ENCODE data around the gene RAD51B.

GRCh38 chr14:68449561-68450181, 630.1 kb downstream of the RAD51B start:
- no peak for TF ChIP-seq CTCF (IDR thresholded peaks at IDR 0.05)
- peak in 1 of 4 donors; percentile 27 for TF ChIP-seq POLR2AphosphoS5 (IDR thresholded peaks at IDR 0.05)
